ENCODE data around the gene RNF113B.

Gene RNF113B

DNA sequence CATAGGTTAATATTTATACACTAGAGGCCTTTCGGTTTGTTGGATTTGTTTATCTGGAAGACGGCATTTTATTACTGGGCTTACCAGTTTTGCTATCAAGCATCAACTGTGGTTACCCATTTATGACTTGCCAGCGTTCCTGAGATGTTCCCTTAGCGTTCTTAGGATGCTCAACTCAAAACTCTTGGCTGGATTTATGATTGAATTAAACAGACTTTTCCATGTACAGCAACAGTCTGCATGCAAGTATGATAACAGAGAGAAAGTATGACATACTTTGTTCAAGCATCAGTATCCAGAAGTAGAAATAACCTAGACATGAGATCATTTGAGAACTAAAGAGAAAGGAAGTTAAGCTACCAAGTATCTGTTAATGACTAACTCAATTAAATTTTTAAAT is 29.9 kb upstream of the RNF113B start:
- DNase-seq (ENCODE audit: low read depth in 1 of 2, low spot score in 1 of 2), result no peak
- no peak overlapping the region for H3K27ac ChIP-seq (replicated peaks)

DNA sequence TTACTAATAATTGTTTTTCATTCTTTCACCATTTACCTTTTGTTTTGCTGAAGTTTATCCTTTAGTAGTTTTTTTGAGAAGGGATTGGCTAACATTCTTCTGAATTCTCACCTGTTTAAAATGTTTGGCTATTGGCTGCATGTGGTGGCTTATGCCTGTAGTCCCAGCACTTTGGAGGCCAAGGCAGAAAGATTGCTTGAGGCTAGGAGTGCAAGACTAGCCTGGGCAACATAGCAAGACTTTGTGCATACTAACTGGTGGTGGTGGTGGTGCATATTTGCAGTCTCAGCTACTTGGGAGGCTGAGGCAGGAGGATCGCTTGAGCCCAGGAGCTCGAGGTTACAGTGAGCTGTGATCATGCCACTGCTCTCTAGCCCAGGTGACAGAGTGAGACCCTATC is 27.5 kb upstream of the RNF113B start:
- no peak for TF ChIP-seq SPI1 (IDR thresholded peaks at IDR 0.05; ENCODE audit: borderline replicate concordance, low read depth)
- TF ChIP-seq, protein P1, sequence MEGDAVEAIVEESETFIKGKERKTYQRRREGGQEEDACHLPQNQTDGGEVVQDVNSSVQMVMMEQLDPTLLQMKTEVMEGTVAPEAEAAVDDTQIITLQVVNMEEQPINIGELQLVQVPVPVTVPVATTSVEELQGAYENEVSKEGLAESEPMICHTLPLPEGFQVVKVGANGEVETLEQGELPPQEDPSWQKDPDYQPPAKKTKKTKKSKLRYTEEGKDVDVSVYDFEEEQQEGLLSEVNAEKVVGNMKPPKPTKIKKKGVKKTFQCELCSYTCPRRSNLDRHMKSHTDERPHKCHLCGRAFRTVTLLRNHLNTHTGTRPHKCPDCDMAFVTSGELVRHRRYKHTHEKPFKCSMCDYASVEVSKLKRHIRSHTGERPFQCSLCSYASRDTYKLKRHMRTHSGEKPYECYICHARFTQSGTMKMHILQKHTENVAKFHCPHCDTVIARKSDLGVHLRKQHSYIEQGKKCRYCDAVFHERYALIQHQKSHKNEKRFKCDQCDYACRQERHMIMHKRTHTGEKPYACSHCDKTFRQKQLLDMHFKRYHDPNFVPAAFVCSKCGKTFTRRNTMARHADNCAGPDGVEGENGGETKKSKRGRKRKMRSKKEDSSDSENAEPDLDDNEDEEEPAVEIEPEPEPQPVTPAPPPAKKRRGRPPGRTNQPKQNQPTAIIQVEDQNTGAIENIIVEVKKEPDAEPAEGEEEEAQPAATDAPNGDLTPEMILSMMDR (IDR thresholded peaks at IDR 0.05; ENCODE audit: insufficient read depth, low read length), result no peak
- no peak for TF ChIP-seq POLR2AphosphoS5 (IDR thresholded peaks at IDR 0.05; ENCODE audit: low read depth)
- TF ChIP-seq, protein P2, sequence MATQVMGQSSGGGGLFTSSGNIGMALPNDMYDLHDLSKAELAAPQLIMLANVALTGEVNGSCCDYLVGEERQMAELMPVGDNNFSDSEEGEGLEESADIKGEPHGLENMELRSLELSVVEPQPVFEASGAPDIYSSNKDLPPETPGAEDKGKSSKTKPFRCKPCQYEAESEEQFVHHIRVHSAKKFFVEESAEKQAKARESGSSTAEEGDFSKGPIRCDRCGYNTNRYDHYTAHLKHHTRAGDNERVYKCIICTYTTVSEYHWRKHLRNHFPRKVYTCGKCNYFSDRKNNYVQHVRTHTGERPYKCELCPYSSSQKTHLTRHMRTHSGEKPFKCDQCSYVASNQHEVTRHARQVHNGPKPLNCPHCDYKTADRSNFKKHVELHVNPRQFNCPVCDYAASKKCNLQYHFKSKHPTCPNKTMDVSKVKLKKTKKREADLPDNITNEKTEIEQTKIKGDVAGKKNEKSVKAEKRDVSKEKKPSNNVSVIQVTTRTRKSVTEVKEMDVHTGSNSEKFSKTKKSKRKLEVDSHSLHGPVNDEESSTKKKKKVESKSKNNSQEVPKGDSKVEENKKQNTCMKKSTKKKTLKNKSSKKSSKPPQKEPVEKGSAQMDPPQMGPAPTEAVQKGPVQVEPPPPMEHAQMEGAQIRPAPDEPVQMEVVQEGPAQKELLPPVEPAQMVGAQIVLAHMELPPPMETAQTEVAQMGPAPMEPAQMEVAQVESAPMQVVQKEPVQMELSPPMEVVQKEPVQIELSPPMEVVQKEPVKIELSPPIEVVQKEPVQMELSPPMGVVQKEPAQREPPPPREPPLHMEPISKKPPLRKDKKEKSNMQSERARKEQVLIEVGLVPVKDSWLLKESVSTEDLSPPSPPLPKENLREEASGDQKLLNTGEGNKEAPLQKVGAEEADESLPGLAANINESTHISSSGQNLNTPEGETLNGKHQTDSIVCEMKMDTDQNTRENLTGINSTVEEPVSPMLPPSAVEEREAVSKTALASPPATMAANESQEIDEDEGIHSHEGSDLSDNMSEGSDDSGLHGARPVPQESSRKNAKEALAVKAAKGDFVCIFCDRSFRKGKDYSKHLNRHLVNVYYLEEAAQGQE (IDR thresholded peaks at IDR 0.05; ENCODE audit: insufficient replicate concordance, low read depth), result no peak
- TF ChIP-seq GABPA (IDR thresholded peaks at IDR 0.05; ENCODE audit: low read depth), result no peak
- no peak overlapping the region for H3K27ac ChIP-seq (replicated peaks)
- H3K27me3 ChIP-seq (ENCODE audit: insufficient read depth, poor library complexity, severe bottlenecking), result no peaks in the 10 kb centered on the region
- H3K4me3 ChIP-seq (replicated peaks; ENCODE audit: insufficient read depth, low read length), result no peak overlapping the region
- DNase-seq (ENCODE audit: low read depth in 1 of 2, low spot score in 1 of 2), result no peak

More for the DNA sequence above, 29.9 kb upstream of the RNF113B start:
- Histone ChIP-seq H3K27me3 (ENCODE audit: insufficient read depth, poor library complexity, severe bottlenecking) (no peaks in the 10 kb centered on the region), H3K4me3 (replicated peaks; ENCODE audit: insufficient read depth, low read length) (no peak overlapping the region)
- no peak for TF ChIP-seq GABPA (IDR thresholded peaks at IDR 0.05; ENCODE audit: low read depth)

DNA sequence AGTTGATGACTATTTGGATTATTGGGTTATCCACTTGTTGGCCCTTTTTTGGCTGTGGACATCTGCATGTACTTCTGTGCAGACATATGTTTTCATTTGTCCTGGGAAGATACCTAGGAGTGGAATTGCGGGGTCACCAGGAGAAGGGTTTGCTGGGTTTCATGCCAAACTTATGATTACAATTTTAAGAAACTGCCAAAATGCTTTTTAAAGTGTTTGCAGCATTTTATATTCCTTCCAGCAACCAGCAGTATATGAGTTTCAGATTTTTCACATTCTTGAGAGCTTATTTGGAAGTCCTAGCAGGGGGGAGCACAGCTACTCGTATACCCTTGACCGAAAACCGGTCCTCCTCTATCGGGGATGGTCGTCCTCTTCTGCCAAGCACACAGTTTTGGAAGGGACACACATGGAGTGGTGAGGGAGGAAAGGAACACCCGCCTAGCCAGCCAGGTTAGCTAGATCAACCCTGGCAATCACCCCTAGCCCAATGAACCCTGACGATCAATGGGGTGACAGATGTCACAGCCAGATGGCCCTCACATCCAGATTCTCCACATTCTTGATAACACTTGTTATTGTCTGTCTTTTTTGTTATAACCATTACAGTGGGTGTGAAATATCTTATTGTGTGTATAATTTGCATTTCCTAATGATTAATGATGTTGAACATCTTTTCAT is 26.7 kb upstream of the RNF113B start:
- TF ChIP-seq, protein P2 (IDR thresholded peaks at IDR 0.05; ENCODE audit: insufficient replicate concordance, low read depth), result no peak
- TF ChIP-seq, protein P1 (IDR thresholded peaks at IDR 0.05; ENCODE audit: insufficient read depth, low read length), result no peak
- no peak for TF ChIP-seq SPI1 (IDR thresholded peaks at IDR 0.05; ENCODE audit: borderline replicate concordance, low read depth)
- no peak for TF ChIP-seq POLR2AphosphoS5 (IDR thresholded peaks at IDR 0.05; ENCODE audit: low read depth)
- no peak for TF ChIP-seq GABPA (IDR thresholded peaks at IDR 0.05; ENCODE audit: low read depth)
- Histone ChIP-seq H3K4me3 (replicated peaks; ENCODE audit: insufficient read depth, low read length) (no peak overlapping the region), H3K27ac (replicated peaks) (no peak overlapping the region), H3K27me3 (ENCODE audit: insufficient read depth, poor library complexity, severe bottlenecking) (no peaks in the 10 kb centered on the region)
- no peak for DNase-seq (ENCODE audit: low read depth in 1 of 2, low spot score in 1 of 2)

DNA sequence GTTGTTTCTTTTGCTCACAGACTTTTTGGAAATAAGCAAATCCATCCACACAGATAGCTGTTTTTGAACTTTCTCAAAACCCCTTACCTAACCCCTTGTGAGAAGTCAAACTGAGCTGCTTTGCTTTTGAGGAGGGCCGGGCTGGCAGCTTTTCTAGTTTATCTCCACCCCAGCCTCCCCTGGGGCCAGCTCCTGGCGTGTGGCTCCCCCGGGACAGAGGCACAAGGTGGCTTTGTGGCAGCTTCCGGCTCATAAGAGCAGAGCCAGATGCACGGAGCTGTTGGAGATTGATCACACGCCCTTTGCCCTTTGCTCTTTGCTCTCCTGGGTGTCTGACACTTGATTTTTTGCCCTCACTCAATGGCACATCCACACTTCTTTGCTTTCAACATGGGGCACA is 24.9 kb upstream of the RNF113B start:
- no peak overlapping the region for H3K27ac ChIP-seq (replicated peaks)
- no peak for DNase-seq (ENCODE audit: low read depth in 1 of 2, low spot score in 1 of 2)
- no peaks in the 10 kb centered on the region for H3K27me3 ChIP-seq (ENCODE audit: insufficient read depth, poor library complexity, severe bottlenecking)
- TF ChIP-seq, protein P1 (IDR thresholded peaks at IDR 0.05; ENCODE audit: insufficient read depth, low read length), result no peak
- TF ChIP-seq GABPA (IDR thresholded peaks at IDR 0.05; ENCODE audit: low read depth), result no peak
- TF ChIP-seq, protein P2 (IDR thresholded peaks at IDR 0.05; ENCODE audit: insufficient replicate concordance, low read depth), result no peak
- no peak for TF ChIP-seq POLR2AphosphoS5 (IDR thresholded peaks at IDR 0.05; ENCODE audit: low read depth)
- TF ChIP-seq SPI1 (IDR thresholded peaks at IDR 0.05; ENCODE audit: borderline replicate concordance, low read depth), result no peak
- no peak overlapping the region for H3K4me3 ChIP-seq (replicated peaks; ENCODE audit: insufficient read depth, low read length)

All from HL-60 (cell line).